ENCODE data around the gene NOXRED1. TPM values are rescaled to one million over a fixed set of nuclear protein-coding genes. Genes with fewer than 3 reads are reported as not detected.

The NOXRED1 gene
- total RNA-seq, 1 donor from 2014 or later: 0.50 TPM

GRCh38 chr14:77344377-77344996 is 78.8 kb downstream of the NOXRED1 start:
- no peak for DNase-seq (ENCODE audit: low read depth)

Other genes starting within 250 kb of the NOXRED1 start
- gene TMEM63C, start 241.7 kb downstream of the NOXRED1 start, total RNA-seq: 0.17 and 1.9 TPM in 2 replicates
- gene NGB, start 152.3 kb downstream of the NOXRED1 start, total RNA-seq: 0.35 TPM in 1 of 2 replicates, not detected in the other
- gene POMT2, start 102.6 kb downstream of the NOXRED1 start, total RNA-seq: 12.2 and 26.4 TPM in 2 replicates
- gene GSTZ1, start 102.5 kb downstream of the NOXRED1 start, total RNA-seq: 16.1 and 61.6 TPM in 2 replicates
- 13.9 and 22.1 TPM in 2 replicates for gene TMED8, start 46.4 kb downstream of the NOXRED1 start, total RNA-seq
- 2.3 and 12.9 TPM in 2 replicates for gene SAMD15, start 46.1 kb downstream of the NOXRED1 start, total RNA-seq
- 20.7 and 26.8 TPM in 2 replicates for gene VIPAS39, start 34.1 kb upstream of the NOXRED1 start, total RNA-seq
- gene AHSA1, start 34.6 kb upstream of the NOXRED1 start, total RNA-seq: 95.9 and 179 TPM in 2 replicates
- gene ISM2, start 75.3 kb upstream of the NOXRED1 start, total RNA-seq: 1.3 and 1.7 TPM in 2 replicates
- gene SPTLC2, start 193.1 kb upstream of the NOXRED1 start, total RNA-seq: 67.6 and 149 TPM in 2 replicates

Measured in renal cortical epithelial cell (primary cell).